Hippocampal formation (tissue), 2 donors: ENCODE measurements around the gene MPG.
A peak's percentile ranks its signal among the peaks of the same experiment; 100 is the strongest.

Source experiments
- DNase-seq, 2 donors: peaks; one replicate each; lab custom pipeline; 2025; lab: John Stamatoyannopoulos, UW

MPG gene

GRCh38 chr16:66309-67182 lies 11.5 kb upstream of the MPG start:
- DNase-seq, result no peak

GRCh38 chr16:67183-67791 lies 10.7 kb upstream of the MPG start:
- no peak for DNase-seq

- DNase-seq, result no peak
Observed at GRCh38 chr16:67884-68789, 9.9 kb upstream of the MPG start.

- DNase-seq, result no peak
Observed at GRCh38 chr16:69181-69580, 8.8 kb upstream of the MPG start.

- no peak for DNase-seq
Observed at GRCh38 chr16:71210-71539, 6.8 kb upstream of the MPG start.

- DNase-seq, result no peak
Observed at GRCh38 chr16:71540-72401, 6.3 kb upstream of the MPG start.

- DNase-seq, result no peak
Observed at GRCh38 chr16:72561-73548, 5.2 kb upstream of the MPG start, which contains the start of gene RHBDF1. RHBDF1 (minus strand) TSS chr16:72631; CDS start chr16:65015, 7,616 bp downstream.

- no peak for DNase-seq
Observed at GRCh38 chr16:74051-74746, 3.8 kb upstream of the MPG start.

- no peak for DNase-seq
Observed at GRCh38 chr16:74747-75334, 3.2 kb upstream of the MPG start.

GRCh38 chr16:75580-76501 lies 2.2 kb upstream of the MPG start:
- DNase-seq, result no peak

- DNase-seq, result no peak
Observed at GRCh38 chr16:76535-77272, 1.3 kb upstream of the MPG start.

- DNase-seq, result peak in 1 of 2 donors; percentile 54
Observed at GRCh38 chr16:77273-77806, 685 bp upstream of the MPG start.

GRCh38 chr16:78444-79150 lies 572 bp downstream of the MPG start:
- no peak for DNase-seq

GRCh38 chr16:79151-80054 lies 1.4 kb downstream of the MPG start:
- no peak for DNase-seq

GRCh38 chr16:83060-83603 lies 5.1 kb downstream of the MPG start:
- no peak for DNase-seq
